NCI-H460 (cell line): ENCODE data around the gene TPP1. TPM values are rescaled to one million over a fixed set of nuclear protein-coding genes. Genes with fewer than 3 reads are reported as not detected.

ENCODE experiments used
- DNase-seq: peaks from one replicate; pipeline ENCODE4 v3.0.0-alpha.2; 2016; ENCODE audit warnings: low read depth; ENCODE audit errors: extremely low read depth
- total RNA-seq: library from RNA; depleted of rRNA; stranded (reverse); fragments of >200 nt; shearing (Covaris generic); gene quantifications from 2 replicates; pipeline ENCODE4 v1.2.3, GENCODE V29; 2014; rRNA removed

Gene TPP1
- total RNA-seq, 1 experiment from 2014 or later: 2.9 TPM

DNA sequence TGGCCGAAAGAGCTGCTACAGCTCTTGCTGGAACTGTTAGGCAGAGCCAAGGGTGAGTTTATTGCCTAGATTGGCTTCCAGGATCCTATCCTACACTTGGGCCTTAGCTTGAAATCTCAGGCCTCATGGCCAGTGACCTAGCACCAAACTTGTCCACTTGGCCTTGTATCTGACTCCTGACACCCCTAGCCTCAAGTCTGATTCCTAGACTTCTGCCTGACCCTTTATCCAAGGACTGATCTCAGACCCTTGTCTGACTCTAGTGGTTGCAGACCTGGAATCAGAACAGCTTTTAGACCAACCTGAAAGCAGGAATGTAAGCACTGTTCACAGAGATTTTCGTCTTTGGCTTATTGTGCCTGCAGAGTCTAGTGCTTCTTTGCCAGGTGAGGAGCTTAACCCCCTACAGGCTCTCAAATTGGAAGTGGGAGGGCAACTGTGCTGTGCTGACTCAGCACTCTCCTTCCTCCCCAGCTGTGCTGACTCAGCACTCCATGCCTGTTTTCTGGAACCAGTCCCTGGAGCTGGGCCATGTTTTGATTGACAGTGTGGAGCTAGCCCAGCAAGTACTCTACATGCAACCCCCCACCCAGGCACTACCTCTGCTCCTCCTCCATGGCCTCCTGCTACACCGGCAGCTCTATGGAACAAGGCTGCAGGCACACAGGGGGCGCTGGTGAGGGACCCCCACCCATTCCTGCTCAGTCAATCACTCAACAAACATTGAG is 50.9 kb downstream of the TPP1 start:
- no peak for DNase-seq

DNA sequence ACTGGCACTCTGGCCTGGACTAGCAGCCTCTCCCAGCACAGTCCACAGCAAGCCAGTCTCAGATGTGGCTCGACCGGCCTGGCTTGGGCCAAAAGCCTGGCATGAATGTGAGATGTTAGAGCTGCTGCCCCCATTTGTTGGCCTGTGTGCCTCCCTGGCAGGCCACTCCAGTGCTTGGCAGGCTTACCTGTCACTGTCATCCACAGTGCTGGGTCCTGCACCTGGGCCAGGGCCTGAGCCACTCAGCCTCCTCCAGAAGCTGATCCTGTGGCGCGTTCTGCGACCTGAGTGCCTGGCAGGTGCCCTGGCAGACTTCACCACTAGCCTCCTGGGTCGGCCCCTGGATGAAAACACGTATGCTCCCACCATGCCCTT is 51.9 kb downstream of the TPP1 start:
- DNase-seq: no peak

DNA sequence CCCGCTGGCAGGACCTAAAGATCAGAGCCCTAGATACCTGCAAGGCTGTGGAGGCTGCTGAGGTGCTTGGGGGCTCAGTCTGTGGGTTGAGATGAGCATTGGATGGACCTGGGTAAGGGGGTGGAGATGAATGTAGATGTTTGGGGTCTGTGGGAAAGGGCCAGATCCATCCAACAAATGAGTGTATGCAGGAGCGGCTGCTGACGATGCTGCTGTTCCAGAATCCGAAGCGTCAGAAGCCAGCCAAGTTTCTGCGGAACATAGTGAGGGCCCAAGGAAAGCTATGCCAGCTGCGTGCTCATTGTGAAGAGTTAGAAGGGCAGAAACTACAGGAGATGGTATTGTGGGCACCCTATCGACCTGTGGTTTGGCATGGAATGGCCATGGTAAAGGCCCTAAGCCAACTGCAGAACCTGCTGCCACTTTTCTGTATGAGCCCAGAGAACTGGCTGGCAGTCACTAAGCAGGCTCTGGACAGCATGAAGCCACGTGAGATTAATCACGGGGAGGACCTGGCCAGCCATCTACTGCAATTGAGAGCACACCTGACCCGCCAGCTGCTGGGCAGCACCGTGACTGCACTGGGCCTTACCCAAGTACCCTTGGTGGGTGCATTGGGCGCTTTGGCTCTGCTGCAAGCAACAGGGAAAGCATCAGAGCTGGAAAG is 52.4 kb downstream of the TPP1 start:
- no peak for DNase-seq

DNA sequence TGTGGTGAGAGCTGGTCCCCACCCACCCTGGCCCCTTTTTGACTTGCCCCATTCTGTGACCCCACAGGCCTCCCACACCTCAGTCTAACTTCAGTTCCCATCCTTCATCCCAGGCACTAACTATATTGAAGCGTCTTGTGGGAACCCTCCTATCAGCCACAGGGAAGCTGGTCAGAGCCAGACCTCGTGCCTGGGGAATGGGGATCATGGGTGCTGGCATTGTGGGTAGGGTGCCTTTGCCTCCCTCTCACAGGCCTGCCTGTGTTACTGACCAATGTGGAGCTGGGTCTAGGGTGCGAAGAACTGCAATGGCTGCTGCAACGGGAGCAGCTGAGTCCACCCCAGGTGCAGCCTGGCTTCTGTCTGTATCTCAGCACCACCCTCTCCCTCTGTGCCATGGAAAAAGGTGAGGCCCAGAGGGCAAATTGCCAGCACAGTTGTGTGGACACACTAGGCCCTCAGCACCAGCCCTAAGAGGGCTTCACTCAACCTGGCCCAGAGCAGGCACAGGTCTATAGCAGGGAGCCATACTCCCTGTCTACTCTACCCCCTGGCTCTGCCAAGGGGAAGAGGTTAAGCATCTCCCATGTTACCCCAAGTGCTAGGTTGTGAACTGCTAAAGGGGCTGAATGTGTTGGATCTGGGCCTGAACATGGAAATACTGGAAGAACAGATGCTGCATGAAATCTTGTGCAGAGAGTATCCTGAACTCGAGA is 53.1 kb downstream of the TPP1 start:
- DNase-seq: no peak

DNA sequence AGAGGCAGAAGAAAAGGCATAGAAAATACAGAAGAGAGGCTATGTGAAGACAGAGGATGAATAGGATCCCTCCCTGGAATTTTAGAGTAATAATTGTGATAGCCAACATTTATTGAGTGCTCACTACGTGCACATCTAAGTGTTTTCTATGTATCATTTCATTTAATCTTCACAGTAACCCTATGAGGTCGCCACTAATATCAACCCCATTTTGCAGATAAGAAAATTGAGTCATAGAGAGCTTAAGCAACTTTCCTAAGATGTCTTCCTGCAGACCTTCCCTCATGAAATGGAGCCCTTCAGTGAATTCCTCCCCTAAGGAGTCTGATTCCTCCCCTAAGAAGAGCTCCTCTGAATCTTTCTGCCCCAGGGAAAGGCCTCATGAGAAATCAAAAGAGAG is 53.9 kb downstream of the TPP1 start:
- no peak for DNase-seq

DNA sequence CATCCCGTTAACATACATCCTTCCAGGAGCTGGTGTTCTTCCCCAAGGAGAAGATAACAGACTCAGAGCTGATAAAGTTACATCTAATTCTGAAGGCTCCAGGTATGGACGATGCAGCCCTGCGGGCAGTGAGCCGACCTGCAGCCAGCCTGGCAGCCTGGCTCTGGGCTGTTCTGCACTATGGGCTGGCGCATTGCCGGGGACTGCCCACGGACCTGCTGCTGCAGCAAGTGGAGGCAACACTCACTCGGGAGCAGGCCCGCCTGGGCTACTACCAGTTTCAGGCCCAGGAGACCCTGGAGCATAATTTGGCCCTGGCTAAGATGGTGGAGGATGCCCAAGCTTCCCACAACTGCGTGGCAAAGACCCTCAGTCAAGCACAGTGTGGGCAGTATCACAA is 55.6 kb downstream of the TPP1 start:
- no peak for DNase-seq

DNA sequence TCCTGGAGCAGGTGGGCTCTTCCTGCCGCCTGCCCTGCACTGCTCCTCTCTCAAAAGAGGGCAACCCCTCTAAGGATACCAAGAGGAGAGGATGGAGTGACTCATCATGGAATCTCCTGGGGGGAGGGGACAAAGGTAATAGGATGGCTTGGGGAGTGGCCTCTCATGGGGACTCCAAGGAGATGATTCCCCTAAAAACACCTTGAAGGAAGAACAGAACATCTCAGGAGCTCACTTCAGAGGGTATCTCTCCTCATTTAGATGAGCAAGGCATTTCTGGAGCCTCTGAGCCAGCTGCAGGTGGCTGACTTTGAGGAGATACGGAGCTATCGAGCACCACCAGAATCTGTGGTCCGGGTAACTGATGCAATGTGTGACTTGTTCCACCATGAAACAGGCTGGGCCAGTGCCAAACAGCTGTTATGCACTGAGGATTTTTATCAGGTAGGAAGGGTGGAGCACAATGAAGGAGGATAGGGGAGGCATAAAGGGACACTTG is 56.1 kb downstream of the TPP1 start:
- DNase-seq: no peak

Other genes starting within 250 kb of the TPP1 start
- 6.4 and 7.4 TPM in 2 replicates for gene SMPD1, start 228.9 kb downstream of the TPP1 start, total RNA-seq
- 6.9 and 8.5 TPM in 2 replicates for gene APBB1, start 200.3 kb downstream of the TPP1 start, total RNA-seq
- gene HPX, start 178.4 kb downstream of the TPP1 start, total RNA-seq: not detected in 2 replicates
- gene TRIM3, start 145.5 kb downstream of the TPP1 start, total RNA-seq: 3.3 and 5.0 TPM in 2 replicates
- gene ARFIP2, start 138.1 kb downstream of the TPP1 start, total RNA-seq: 47.8 and 49.2 TPM in 2 replicates
- 21.0 and 21.9 TPM in 2 replicates for gene TIMM10B, start 137.9 kb downstream of the TPP1 start, total RNA-seq
- 5.6 and 5.7 TPM in 2 replicates for gene DNHD1, start 122.1 kb downstream of the TPP1 start, total RNA-seq
- gene RRP8, start 15.8 kb downstream of the TPP1 start, total RNA-seq: 14.8 and 15.2 TPM in 2 replicates
- 53.4 and 53.5 TPM in 2 replicates for gene ILK, start 15.6 kb downstream of the TPP1 start, total RNA-seq
- gene TAF10, start 7.2 kb downstream of the TPP1 start, total RNA-seq: 65.6 and 74.5 TPM in 2 replicates
- 0.07 and 0.14 TPM in 2 replicates for gene DCHS1, start 36.4 kb upstream of the TPP1 start, total RNA-seq
- 34.3 and 35.8 TPM in 2 replicates for gene MRPL17, start 63.9 kb upstream of the TPP1 start, total RNA-seq
- 0.17 TPM in 1 of 2 replicates, not detected in the other for gene OR2AG2, start 152.6 kb upstream of the TPP1 start, total RNA-seq
- not detected in 2 replicates for gene OR2AG1, start 163.6 kb upstream of the TPP1 start, total RNA-seq
- gene OR6A2, start 180.3 kb upstream of the TPP1 start, total RNA-seq: 0.23 TPM in 1 of 2 replicates, not detected in the other
- gene OR10A5, start 226.3 kb upstream of the TPP1 start, total RNA-seq: not detected in 2 replicates
- gene OR10A2, start 243.6 kb upstream of the TPP1 start, total RNA-seq: not detected in 2 replicates